Inflammatory macrophage treated with lipopolysaccharide for 1 hour (primary cell): ENCODE results near the gene PRSS22.

Experiments used
- DNase-seq, 2 donors: peaks; one replicate each; pipeline ENCODE4 v3.0.0-alpha.2; 2020 to 2022

The PRSS22 gene

GRCh38 chr16:2827831-2828520 lies 30.0 kb downstream of the PRSS22 start:
- no peak for DNase-seq

- DNase-seq, result no peak
Observed at GRCh38 chr16:2827374-2827791, 30.6 kb downstream of the PRSS22 start.

- no peak for DNase-seq
Observed at GRCh38 chr16:2826591-2827373, 31.2 kb downstream of the PRSS22 start.

GRCh38 chr16:2825906-2826305 lies 32.1 kb downstream of the PRSS22 start:
- no peak for DNase-seq

GRCh38 chr16:2825049-2825742 lies 32.8 kb downstream of the PRSS22 start:
- DNase-seq, result no peak

- DNase-seq, result no peak
Observed at GRCh38 chr16:2824626-2825025, 33.3 kb downstream of the PRSS22 start.

- peak in 1 of 2 donors; percentile 31 for DNase-seq
Observed at GRCh38 chr16:2822496-2822895, 35.5 kb downstream of the PRSS22 start.

GRCh38 chr16:2822158-2822495 lies 35.8 kb downstream of the PRSS22 start:
- no peak for DNase-seq

- no peak for DNase-seq
Observed at GRCh38 chr16:2821487-2822157, 36.3 kb downstream of the PRSS22 start.

GRCh38 chr16:2820836-2821486 lies 37.0 kb downstream of the PRSS22 start:
- no peak for DNase-seq

GRCh38 chr16:2819939-2820835 lies 37.8 kb downstream of the PRSS22 start:
- no peak for DNase-seq

GRCh38 chr16:2819179-2819938 lies 38.6 kb downstream of the PRSS22 start:
- no peak for DNase-seq

- no peak for DNase-seq
Observed at GRCh38 chr16:2818272-2818876, 39.6 kb downstream of the PRSS22 start.

GRCh38 chr16:2817340-2818271 lies 40.4 kb downstream of the PRSS22 start:
- no peak for DNase-seq

- no peak for DNase-seq
Observed at GRCh38 chr16:2816751-2817339, 41.1 kb downstream of the PRSS22 start, which contains the start of gene PRSS21. Gene PRSS21, plus strand, starts transcription at chr16:2817237. Its CDS starts 32 bp downstream, at chr16:2817269.

- peak in 1 of 2 donors; percentile 65 for DNase-seq
Observed at GRCh38 chr16:2815299-2815771, 42.6 kb downstream of the PRSS22 start.

GRCh38 chr16:2814551-2815298 lies 43.2 kb downstream of the PRSS22 start:
- DNase-seq, result no peak

- no peak for DNase-seq
Observed at GRCh38 chr16:2813771-2814221, 44.2 kb downstream of the PRSS22 start.
